Activated CD4-positive, alpha-beta T cell treated with anti-CD3 and anti-CD28 coated beads, Interleukin-2, amount 10 ng/mL, durations not matched to agents 7 days and 5 days (primary cell): ENCODE measurements around the gene POU4F1. TPM values are rescaled to one million over a fixed set of nuclear protein-coding genes. Genes with fewer than 3 reads are reported as not detected.

Experiments used
- CTCF ChIA-PET: fragments of 350-600 bp; sonication (Branson Sonifier 250); formaldehyde crosslinking; loops from one replicate; lab custom pipeline; 2021; ENCODE audit warnings: antibody characterized with exemption; lab: Charles Lee
- POLR2A ChIA-PET: fragments of 350-600 bp; sonication (Branson Sonifier 250); formaldehyde crosslinking; loops from one replicate; lab custom pipeline; 2021; ENCODE audit warnings: antibody characterized with exemption; lab: Charles Lee
- DNase-seq: peaks from one replicate; pipeline ENCODE4 v3.0.0-alpha.2; 2020
- H3K27ac Mint-ChIP-seq: one replicate; pipeline ENCODE4 v1.8.0; 2021; ENCODE audit warnings: mild to moderate bottlenecking, moderate library complexity, mixed read lengths
- H3K27me3 Mint-ChIP-seq: one replicate; pipeline ENCODE4 v1.8.0; 2021; ENCODE audit warnings: mixed read lengths
- H3K36me3 Mint-ChIP-seq: one replicate; pipeline ENCODE4 v1.8.0; 2021; ENCODE audit warnings: low read depth, mixed read lengths
- H3K4me1 Mint-ChIP-seq: one replicate; pipeline ENCODE4 v1.8.0; 2021; ENCODE audit warnings: mixed read lengths
- H3K4me3 Mint-ChIP-seq: one replicate; pipeline ENCODE4 v1.8.0; 2021; ENCODE audit warnings: mild to moderate bottlenecking, moderate library complexity, mixed read lengths
- H3K9me3 Mint-ChIP-seq: one replicate; pipeline ENCODE4 v1.8.0; 2021; ENCODE audit warnings: mixed read lengths
- total RNA-seq, 2 experiments: library from RNA; stranded (reverse); gene quantifications; one replicate each; pipeline ENCODE4 v1.2.3, GENCODE V29; 2021

Gene POU4F1
- total RNA-seq, 2 experiments from 2014 or later, result 0.17 to 0.20 TPM

DNA sequence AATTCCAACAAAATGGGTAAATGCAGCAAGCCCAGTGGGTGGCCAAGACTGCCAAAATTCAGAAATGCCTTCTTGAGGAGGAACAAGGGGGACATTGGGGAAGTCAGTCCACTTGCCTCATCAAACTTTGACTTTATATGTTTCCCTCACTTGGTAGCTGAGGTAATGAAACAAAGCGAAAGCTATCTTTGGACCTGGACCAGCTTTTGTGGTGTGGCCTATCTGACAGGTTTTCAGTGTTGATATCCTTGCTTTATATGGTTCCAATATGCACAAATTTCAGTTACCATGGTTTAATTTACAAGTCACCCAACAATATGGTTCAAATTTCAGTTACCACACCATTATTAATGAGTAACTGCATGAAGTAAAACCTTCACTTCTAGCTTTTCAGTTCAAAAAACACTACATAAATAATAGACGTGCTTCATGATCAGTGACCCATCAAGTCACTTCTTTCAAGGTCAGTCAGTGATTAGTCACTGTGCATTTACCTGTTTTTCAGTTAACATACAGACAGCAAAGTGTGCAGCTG, 17.7 kb upstream of the POU4F1 start:
- no peaks in the 10 kb centered on the region for H3K9me3 Mint-ChIP-seq
- DNase-seq, result no peak
- H3K4me3 Mint-ChIP-seq, result no peak overlapping the region
- ChIA-PET POLR2A (no interaction called here), CTCF (interaction anchor here (1.5 to 2.3 kb wide), 2 partner anchors 17 to 18 kb away, joined by 5 read pairs; partner anchors contain the start of gene POU4F1)
- H3K27ac Mint-ChIP-seq, result no peak overlapping the region
- H3K27me3 Mint-ChIP-seq, result no peaks in the 10 kb centered on the region
- H3K36me3 Mint-ChIP-seq, result peaks cover 48% of the 10 kb centered on the region
- no peaks in the 10 kb centered on the region for H3K4me1 Mint-ChIP-seq

DNA sequence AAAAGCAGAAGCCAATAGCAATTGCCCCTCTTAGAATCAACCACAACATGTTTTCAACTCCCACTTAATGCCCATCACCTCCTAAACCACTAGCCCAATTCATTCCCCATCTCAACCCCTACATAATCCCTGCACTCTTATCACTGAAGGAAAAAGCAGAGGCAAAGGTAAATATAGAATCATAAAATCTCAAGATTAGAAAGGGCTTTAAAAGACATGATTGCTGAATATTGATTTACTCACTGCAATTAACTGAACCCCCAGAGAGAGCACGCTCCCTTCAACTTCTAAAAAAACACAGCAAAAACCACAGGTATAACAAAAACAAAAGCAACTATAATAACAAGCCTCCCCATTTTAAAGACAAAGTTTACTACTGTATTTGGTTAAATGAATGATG, 15.1 kb upstream of the POU4F1 start:
- H3K4me3 Mint-ChIP-seq, result no peak overlapping the region
- no peak overlapping the region for H3K27ac Mint-ChIP-seq
- ChIA-PET POLR2A (interaction anchor here (0.6 kb wide), 1 partner anchor 58 kb away, joined by 3 read pairs; no protein-coding TSS in a partner anchor), CTCF (no interaction called here)
- no peaks in the 10 kb centered on the region for H3K27me3 Mint-ChIP-seq
- peaks cover 52% of the 10 kb centered on the region for H3K36me3 Mint-ChIP-seq
- no peaks in the 10 kb centered on the region for H3K9me3 Mint-ChIP-seq
- no peak for DNase-seq
- no peaks in the 10 kb centered on the region for H3K4me1 Mint-ChIP-seq

- no peak for DNase-seq
- no peak overlapping the region for H3K27ac Mint-ChIP-seq
- peaks cover 6% of the 10 kb centered on the region for H3K4me1 Mint-ChIP-seq
- no peak overlapping the region for H3K4me3 Mint-ChIP-seq
- H3K27me3 Mint-ChIP-seq, result peaks cover 60% of the 10 kb centered on the region
- peaks cover 16% of the 10 kb centered on the region for H3K36me3 Mint-ChIP-seq
- ChIA-PET CTCF (no interaction called here), POLR2A (no interaction called here)
- no peaks in the 10 kb centered on the region for H3K9me3 Mint-ChIP-seq
Observed at GRCh38 chr13:78611040-78611439, 7.7 kb upstream of the POU4F1 start.

DNA sequence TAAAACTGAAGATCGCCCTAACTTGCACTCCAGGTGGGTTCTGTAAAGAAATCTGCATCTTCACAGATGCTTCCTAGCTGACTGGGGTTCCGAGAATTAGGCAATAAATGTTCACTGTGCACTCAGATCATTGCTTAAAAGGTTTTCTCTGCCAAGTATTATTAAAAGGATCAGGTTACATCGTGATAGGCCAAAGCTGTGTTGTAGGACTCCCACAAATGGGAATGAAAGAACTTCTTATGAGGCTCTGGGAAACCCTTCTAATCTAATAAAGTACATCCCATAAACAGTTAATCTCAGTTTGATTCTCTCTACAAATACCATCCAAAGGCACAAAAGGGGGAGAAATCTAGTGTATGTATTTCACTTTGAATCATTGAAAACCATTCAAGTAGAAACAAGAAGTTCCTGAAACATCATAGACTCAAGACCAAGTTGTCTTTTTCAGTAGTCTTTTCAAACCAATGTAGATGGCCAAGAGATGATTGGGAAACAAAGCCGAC, 7.1 kb upstream of the POU4F1 start:
- H3K4me1 Mint-ChIP-seq, result peaks cover 6% of the 10 kb centered on the region
- H3K9me3 Mint-ChIP-seq, result no peaks in the 10 kb centered on the region
- no peak overlapping the region for H3K4me3 Mint-ChIP-seq
- H3K27me3 Mint-ChIP-seq, result peaks cover 66% of the 10 kb centered on the region
- CTCF ChIA-PET, result no interaction called here
- POLR2A ChIA-PET, result no interaction called here
- DNase-seq, result no peak
- peaks cover 11% of the 10 kb centered on the region for H3K36me3 Mint-ChIP-seq
- H3K27ac Mint-ChIP-seq, result no peak overlapping the region

GRCh38 chr13:78609464-78610205, 6.3 kb upstream of the POU4F1 start:
- H3K4me1 Mint-ChIP-seq, result peaks cover 6% of the 10 kb centered on the region
- H3K9me3 Mint-ChIP-seq, result no peaks in the 10 kb centered on the region
- DNase-seq, result no peak
- POLR2A ChIA-PET, result no interaction called here
- peaks cover 3% of the 10 kb centered on the region for H3K36me3 Mint-ChIP-seq
- CTCF ChIA-PET, result no interaction called here
- peaks cover 73% of the 10 kb centered on the region for H3K27me3 Mint-ChIP-seq
- H3K27ac Mint-ChIP-seq, result no peak overlapping the region
- H3K4me3 Mint-ChIP-seq, result peak overlapping the region; percentile 67

- H3K27me3 Mint-ChIP-seq, result peaks cover 80% of the 10 kb centered on the region
- H3K4me3 Mint-ChIP-seq, result peak overlapping the region; percentile 67
- H3K9me3 Mint-ChIP-seq, result no peaks in the 10 kb centered on the region
- ChIA-PET POLR2A (no interaction called here), CTCF (no interaction called here)
- no peaks in the 10 kb centered on the region for H3K36me3 Mint-ChIP-seq
- H3K27ac Mint-ChIP-seq, result no peak overlapping the region
- H3K4me1 Mint-ChIP-seq, result peaks cover 11% of the 10 kb centered on the region
- DNase-seq, result no peak
Observed at GRCh38 chr13:78608688-78609463, 5.5 kb upstream of the POU4F1 start.

GRCh38 chr13:78608252-78608687, 4.9 kb upstream of the POU4F1 start:
- H3K4me3 Mint-ChIP-seq, result peak overlapping the region; percentile 67
- ChIA-PET POLR2A (no interaction called here), CTCF (interaction anchor here (0.9 kb wide), 1 partner anchor 14 kb away, joined by 3 read pairs; no protein-coding TSS in a partner anchor)
- peak overlapping the region; percentile 16 for H3K27ac Mint-ChIP-seq
- H3K36me3 Mint-ChIP-seq, result no peaks in the 10 kb centered on the region
- H3K9me3 Mint-ChIP-seq, result no peaks in the 10 kb centered on the region
- H3K4me1 Mint-ChIP-seq, result peaks cover 17% of the 10 kb centered on the region
- DNase-seq, result no peak
- H3K27me3 Mint-ChIP-seq, result peaks cover 86% of the 10 kb centered on the region

DNA sequence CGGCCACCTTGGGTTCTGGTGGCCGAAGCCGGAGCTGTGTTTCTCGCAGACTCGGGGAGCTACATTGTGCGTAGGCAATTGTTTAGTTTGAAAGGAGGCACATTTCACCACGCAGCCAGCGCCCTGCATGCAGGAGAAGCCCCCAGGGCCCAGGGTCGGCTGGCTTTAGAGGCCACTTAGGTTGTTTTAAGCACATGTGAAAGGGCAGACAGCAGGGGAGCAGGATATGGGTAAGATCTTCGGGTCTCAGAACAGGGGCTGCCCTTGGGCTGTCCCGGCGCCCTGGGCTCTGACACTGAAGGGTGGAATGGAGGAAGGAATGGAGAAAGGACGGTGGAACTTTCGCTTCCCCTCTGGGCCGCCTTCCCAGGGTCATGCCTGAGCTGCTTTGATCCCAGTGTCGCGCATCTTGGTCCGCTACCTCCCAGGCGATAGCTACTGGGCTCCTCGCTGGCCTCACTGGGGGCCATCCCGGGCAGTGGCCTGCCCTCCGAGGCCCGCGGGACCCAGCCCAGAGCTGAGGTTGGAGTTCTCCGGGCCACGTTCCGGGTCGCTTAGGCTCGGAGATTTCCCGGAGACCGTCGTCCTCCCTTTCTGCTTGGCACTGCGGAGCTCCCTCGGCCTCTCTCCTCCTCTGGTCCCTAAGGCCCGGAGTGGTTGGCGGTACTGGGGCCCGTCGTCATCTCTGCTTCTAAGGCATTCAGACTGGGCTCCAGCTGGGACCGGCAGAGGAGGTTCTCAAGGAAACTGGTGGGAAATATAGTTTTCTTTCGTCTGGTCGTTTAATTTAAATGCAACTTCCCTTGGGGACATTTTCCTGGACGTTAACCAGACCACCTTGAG, 4.3 kb upstream of the POU4F1 start:
- H3K4me3 Mint-ChIP-seq, result peak overlapping the region; percentile 67
- DNase-seq, result no peak
- peaks cover 19% of the 10 kb centered on the region for H3K4me1 Mint-ChIP-seq
- H3K27me3 Mint-ChIP-seq, result peaks cover 88% of the 10 kb centered on the region
- no peaks in the 10 kb centered on the region for H3K9me3 Mint-ChIP-seq
- H3K27ac Mint-ChIP-seq, result peak overlapping the region; percentile 31
- POLR2A ChIA-PET, result no interaction called here
- no peaks in the 10 kb centered on the region for H3K36me3 Mint-ChIP-seq
- CTCF ChIA-PET, result interaction anchor here (0.9 kb wide), 1 partner anchor 15 kb away, joined by 3 read pairs; no protein-coding TSS in a partner anchor

- no peaks in the 10 kb centered on the region for H3K36me3 Mint-ChIP-seq
- CTCF ChIA-PET, result interaction anchor here (2.2 kb wide), 1 partner anchor 10 kb away, joined by 4 read pairs; no protein-coding TSS in a partner anchor
- peaks cover 24% of the 10 kb centered on the region for H3K4me1 Mint-ChIP-seq
- POLR2A ChIA-PET, result no interaction called here
- no peak overlapping the region for H3K4me3 Mint-ChIP-seq
- H3K27me3 Mint-ChIP-seq, result peaks cover 89% of the 10 kb centered on the region
- H3K27ac Mint-ChIP-seq, result peak overlapping the region; percentile 31
- no peaks in the 10 kb centered on the region for H3K9me3 Mint-ChIP-seq
- DNase-seq, result no peak
Observed at GRCh38 chr13:78606471-78607408, 3.4 kb upstream of the POU4F1 start.

GRCh38 chr13:78604782-78605611, 1.6 kb upstream of the POU4F1 start:
- Mint-ChIP-seq H3K27ac (no peak overlapping the region), H3K36me3 (no peaks in the 10 kb centered on the region), H3K4me3 (no peak overlapping the region), H3K4me1 (peaks cover 36% of the 10 kb centered on the region), H3K9me3 (no peaks in the 10 kb centered on the region), H3K27me3 (peaks cover 88% of the 10 kb centered on the region)
- POLR2A ChIA-PET, result no interaction called here
- no peak for DNase-seq
- CTCF ChIA-PET, result interaction anchor here (1.6 to 2.2 kb wide), 2 partner anchors 8 to 11 kb away, joined by 4 to 5 read pairs; no protein-coding TSS in a partner anchor
